Stimulated activated CD4-positive, alpha-beta T cell treated with anti-CD3 and anti-CD28 coated beads, Interleukin-4, amount 100 ng/mL, for 24 hours (primary cell): Measurements from ENCODE around the gene USPL1.

Source experiments
- DNase-seq: peaks from one replicate; pipeline ENCODE4 v3.0.0-alpha.2; 2020

Gene USPL1

DNA sequence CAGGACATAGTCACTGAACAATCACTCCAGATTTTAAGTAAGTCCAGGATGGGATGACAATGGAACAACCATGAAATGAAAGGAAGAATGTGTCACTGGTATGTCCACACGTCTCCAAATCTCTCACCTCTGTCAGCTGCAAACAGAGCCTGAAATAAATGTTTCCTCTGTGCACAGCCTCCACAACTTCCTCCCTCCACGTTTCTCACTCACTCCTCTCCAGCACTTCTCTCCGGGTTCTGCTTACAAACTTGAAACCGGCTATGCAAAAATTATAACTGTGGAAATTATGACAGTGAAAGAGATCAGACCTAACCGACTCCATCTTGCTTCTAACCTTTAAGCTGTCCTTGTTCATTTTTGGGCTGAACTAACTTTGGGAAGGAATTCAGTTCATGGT is 82.6 kb downstream of the USPL1 start:
- no peak for DNase-seq

DNA sequence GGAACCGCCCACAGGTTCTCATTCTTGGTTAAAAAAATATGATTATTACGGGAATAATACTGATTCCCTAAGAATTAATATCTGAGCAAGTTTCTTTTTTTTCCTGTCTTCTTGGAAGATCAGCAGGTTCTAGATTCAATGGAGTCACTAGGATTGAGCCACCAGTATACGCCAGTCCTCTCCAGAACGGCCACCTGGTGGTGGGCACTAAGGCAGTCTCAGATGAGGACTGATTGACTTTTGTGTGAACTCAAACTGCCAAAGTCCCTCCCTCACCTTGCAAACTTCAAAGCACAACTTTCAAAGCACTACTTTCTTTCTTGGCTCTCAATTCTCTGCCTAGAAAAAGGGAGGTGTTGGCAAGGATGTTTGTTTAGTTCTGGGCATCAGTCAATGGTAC is 84.3 kb downstream of the USPL1 start:
- DNase-seq, result no peak

DNA sequence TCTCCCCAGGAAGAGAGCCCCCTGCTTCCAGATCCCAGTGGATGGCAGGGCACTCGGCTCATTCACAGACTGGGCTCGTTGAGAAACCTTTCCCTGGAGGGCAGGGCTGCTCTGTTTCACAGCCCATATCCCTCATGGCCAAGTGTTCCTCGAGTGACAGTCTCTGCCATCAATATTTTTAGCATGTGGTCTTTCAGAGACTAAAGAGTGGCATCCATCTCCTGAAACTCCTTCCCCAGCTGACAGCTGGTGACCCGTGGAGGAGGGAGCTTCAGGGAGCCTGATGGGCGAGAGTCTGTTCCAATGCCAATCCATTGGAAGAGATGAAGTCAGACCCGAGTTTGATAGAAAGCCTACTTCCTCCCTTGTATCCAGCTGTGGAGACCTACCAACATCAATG is 86.9 kb downstream of the USPL1 start:
- DNase-seq, result no peak

DNA sequence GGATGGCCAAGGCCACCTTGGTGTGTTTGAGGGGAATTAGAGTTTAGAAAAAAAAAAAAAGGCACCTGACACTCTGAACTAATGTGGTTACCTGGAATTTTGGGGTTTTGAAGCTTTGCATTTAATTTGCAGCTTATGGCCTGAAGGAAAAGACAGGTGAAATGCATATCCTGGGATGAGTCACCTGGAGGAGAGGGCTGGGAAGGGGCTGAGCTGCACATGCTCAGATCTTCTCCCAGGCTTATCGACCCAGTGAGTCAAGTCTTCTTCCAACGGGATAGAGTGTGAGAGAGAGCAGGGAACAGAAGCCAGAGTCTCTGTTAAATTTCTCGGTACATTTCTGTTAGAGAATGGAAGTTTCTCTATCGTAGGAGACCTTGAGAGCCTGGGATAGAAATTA is 88.0 kb downstream of the USPL1 start:
- no peak for DNase-seq

DNA sequence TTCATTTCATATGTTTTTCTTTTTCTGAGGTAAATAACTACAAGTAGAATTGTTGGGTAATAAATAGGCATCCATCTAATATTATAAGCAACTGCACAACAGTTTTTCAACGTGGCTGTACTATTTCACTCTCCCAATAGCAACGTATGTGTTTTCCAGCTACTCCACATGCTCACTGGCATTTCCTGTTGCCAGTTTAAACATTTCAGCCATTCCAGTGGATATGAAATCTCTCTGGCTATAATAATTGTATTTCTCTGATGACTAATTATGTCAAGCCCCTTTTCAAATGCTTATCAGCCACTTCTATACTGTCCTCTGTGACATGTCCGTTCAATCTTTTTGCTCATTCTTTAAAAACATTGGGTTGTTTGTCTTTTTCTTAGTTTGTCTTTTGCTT is 90.8 kb downstream of the USPL1 start:
- DNase-seq, result no peak
